Urinary bladder (tissue), 4 donors: Measurements from ENCODE around the gene CEP55. TPM values are rescaled to one million over a fixed set of nuclear protein-coding genes. Genes with fewer than 3 reads are reported as not detected.
"Not testable (repeated sequence)": the region's sequence is repeated elsewhere in the genome, so short reads cannot be mapped to it uniquely, and the experiment has no call there.

Experiments
- DNase-seq: peaks from one replicate; pipeline ENCODE4 v3.0.0-alpha.2; 2015; ENCODE audit errors: extremely low spot score
- H3K27ac ChIP-seq: one replicate; pipeline ENCODE4 v1.5.1; 2013; ENCODE audit warnings: low read depth, mild to moderate bottlenecking, moderate library complexity
- H3K36me3 ChIP-seq: one replicate; pipeline ENCODE4 v1.6.1; 2013; ENCODE audit warnings: mild to moderate bottlenecking, moderate library complexity; ENCODE audit not compliant: insufficient read depth
- H3K4me1 ChIP-seq: one replicate; pipeline ENCODE4 v1.6.1; 2013; ENCODE audit warnings: mild to moderate bottlenecking, moderate library complexity; ENCODE audit not compliant: insufficient read depth
- H3K4me3 ChIP-seq: one replicate; pipeline ENCODE4 v1.5.1; 2013; ENCODE audit warnings: low read depth, low read length
- WGBS: extraction: QIAGEN DNeasy Blood & Tissue Kit; methylation state at CpG from one replicate; pipeline ENCODE4 v1.1.7; 2013; 5-methylcytosine and 5-hydroxymethylcytosine counted together
- polyA plus RNA-seq: library from polyadenylated mRNA; stranded (reverse); fragments of 200-250 nt; gene quantifications from one replicate; pipeline ENCODE4 v1.2.3, GENCODE V29; 2013
- total RNA-seq: library from RNA; depleted of rRNA; stranded (reverse); fragments of >200 nt; gene quantifications from one replicate; pipeline ENCODE4 v1.2.3, GENCODE V29; 2014
- donor health status: healthy with polysubstance abuse.
- donor health status: healthy.

CEP55 gene
- total and polyA plus RNA-seq, 2 donors, result 0.48 to 23.6 TPM

- Histone ChIP-seq H3K4me1 (peaks cover 3% of the 10 kb centered on the region), H3K27ac (no peak overlapping the region), H3K36me3 (no peaks in the 10 kb centered on the region), H3K4me3 (no peak overlapping the region)
- DNase-seq, result no peak
- WGBS, result 48% methylated on average over 9 of the region's 9 CpGs
These were observed 33.5 kb upstream of the CEP55 start for GRCh38 chr10:93462881-93463280.

- no peak for DNase-seq
- WGBS, result 36% methylated on average over 6 of the region's 6 CpGs
These were observed 32.5 kb upstream of the CEP55 start for GRCh38 chr10:93463723-93464476.

GRCh38 chr10:93464776-93465388 lies 31.5 kb upstream of the CEP55 start:
- peaks cover 2% of the 10 kb centered on the region for H3K4me1 ChIP-seq
- 75% methylated on average over 5 of the region's 5 CpGs for WGBS
- no peak for DNase-seq
- H3K4me3 ChIP-seq, result no peak overlapping the region
- H3K36me3 ChIP-seq, result no peaks in the 10 kb centered on the region
- peak overlapping the region; percentile 71 for H3K27ac ChIP-seq

More at GRCh38 chr10:93463723-93464476, 32.5 kb upstream of the CEP55 start:
- Histone ChIP-seq H3K4me3 (no peak overlapping the region), H3K36me3 (no peaks in the 10 kb centered on the region), H3K27ac (peak overlapping the region; percentile 48), H3K4me1 (peaks cover 3% of the 10 kb centered on the region)

GRCh38 chr10:93465806-93466675 lies 30.4 kb upstream of the CEP55 start:
- H3K4me1 ChIP-seq, result peaks cover 2% of the 10 kb centered on the region
- no peaks in the 10 kb centered on the region for H3K36me3 ChIP-seq
- H3K27ac ChIP-seq, result peak overlapping the region; percentile 90
- peak; percentile 89 for DNase-seq
- no peak overlapping the region for H3K4me3 ChIP-seq
- WGBS, result 25% methylated on average over 8 of the region's 8 CpGs

GRCh38 chr10:93467635-93468034 lies 28.8 kb upstream of the CEP55 start:
- not testable (repeated sequence) for H3K4me3 ChIP-seq, H3K4me1 ChIP-seq, DNase-seq, H3K36me3 ChIP-seq
- WGBS, result 75% methylated on average over 2 of the region's 4 CpGs
- H3K27ac ChIP-seq, result peak overlapping the region; percentile 14

- Histone ChIP-seq H3K27ac (peak overlapping the region; percentile 33), H3K4me3 (no peak overlapping the region), H3K36me3 (no peaks in the 10 kb centered on the region), H3K4me1 (peaks cover 2% of the 10 kb centered on the region)
- DNase-seq, result no peak
- 60% methylated on average over 10 of the region's 10 CpGs for WGBS
These were observed 27.8 kb upstream of the CEP55 start for GRCh38 chr10:93468461-93469213.

GRCh38 chr10:93469454-93469853 lies 27.0 kb upstream of the CEP55 start:
- Histone ChIP-seq H3K36me3 (no peaks in the 10 kb centered on the region), H3K27ac (peak overlapping the region; percentile 13), H3K4me1 (no peaks in the 10 kb centered on the region), H3K4me3 (no peak overlapping the region)
- DNase-seq, result no peak
- WGBS, result 89% methylated on average over 3 of the region's 3 CpGs

GRCh38 chr10:93471110-93471651 lies 25.2 kb upstream of the CEP55 start:
- Histone ChIP-seq H3K27ac (peak overlapping the region; percentile 70), H3K36me3 (no peaks in the 10 kb centered on the region), H3K4me1 (no peaks in the 10 kb centered on the region), H3K4me3 (no peak overlapping the region)
- peak; percentile 56 for DNase-seq
- 71% methylated on average over 5 of the region's 5 CpGs for WGBS

GRCh38 chr10:93473161-93473560 lies 23.3 kb upstream of the CEP55 start:
- Histone ChIP-seq H3K27ac (no peak overlapping the region), H3K36me3 (no peaks in the 10 kb centered on the region), H3K4me3 (no peak overlapping the region), H3K4me1 (no peaks in the 10 kb centered on the region)
- no peak for DNase-seq
- WGBS, result 95% methylated on average over 2 of the region's 2 CpGs

GRCh38 chr10:93473804-93474472 lies 22.5 kb upstream of the CEP55 start:
- 84% methylated on average over 7 of the region's 7 CpGs for WGBS
- H3K4me1 ChIP-seq, result no peaks in the 10 kb centered on the region
- no peak overlapping the region for H3K4me3 ChIP-seq
- DNase-seq, result no peak
- no peaks in the 10 kb centered on the region for H3K36me3 ChIP-seq
- no peak overlapping the region for H3K27ac ChIP-seq

GRCh38 chr10:93475227-93475626 lies 21.2 kb upstream of the CEP55 start:
- no peak overlapping the region for H3K27ac ChIP-seq
- no peaks in the 10 kb centered on the region for H3K4me1 ChIP-seq
- WGBS, result 71% methylated on average over 2 of the region's 2 CpGs
- DNase-seq, result no peak
- no peak overlapping the region for H3K4me3 ChIP-seq
- H3K36me3 ChIP-seq, result no peaks in the 10 kb centered on the region

GRCh38 chr10:93475871-93476270 lies 20.5 kb upstream of the CEP55 start:
- no peaks in the 10 kb centered on the region for H3K36me3 ChIP-seq
- H3K27ac ChIP-seq, result no peak overlapping the region
- DNase-seq, result no peak

More at GRCh38 chr10:93475871-93476270, 20.5 kb upstream of the CEP55 start:
- Histone ChIP-seq H3K4me3 (no peak overlapping the region), H3K4me1 (no peaks in the 10 kb centered on the region)
- 66% methylated on average over 2 of the region's 2 CpGs for WGBS
